Fibroblast of mammary gland (primary cell): ENCODE results near the gene STIM1.

ENCODE experiments used
- DNase-seq: peaks from one replicate; pipeline ENCODE4 v3.0.0-alpha.2; 2010; ENCODE audit warnings: low read depth
- H3K4me3 ChIP-seq: 2 replicates; pipeline ENCODE4 v1.5.1; 2011; ENCODE audit warnings: low read depth, mild to moderate bottlenecking, low read length, moderate library complexity; ENCODE audit not compliant: control insufficient read depth
- CTCF ChIP-seq: conservative IDR thresholded peaks from 2 replicates; pipeline ENCODE4 v1.5.1; 2011; ENCODE audit warnings: low read depth, low read length, inconsistent platforms; ENCODE audit not compliant: control insufficient read depth, insufficient read depth

The STIM1 gene

GRCh38 chr11:4094348-4095291, 239.2 kb downstream of the STIM1 start, which contains the start of gene RRM1:
TSS of gene RRM1 (plus strand) at chr11:4094799. CDS start at chr11:4095013, 214 bp downstream.
- no peak for TF ChIP-seq CTCF
- peak within 1 kb of the TSS; percentile 89 for H3K4me3 ChIP-seq
- peak; percentile 96 for DNase-seq

- DNase-seq, result peak; percentile 71
- TF ChIP-seq CTCF, result no peak
- H3K4me3 ChIP-seq, result peak overlapping the region; percentile 89
Measured at GRCh38 chr11:4095509-4096230, 240.2 kb downstream of the STIM1 start.

GRCh38 chr11:4098026-4098621, 242.7 kb downstream of the STIM1 start:
- no peak for TF ChIP-seq CTCF
- DNase-seq, result no peak

GRCh38 chr11:4102711-4103110, 247.2 kb downstream of the STIM1 start:
- no peak for TF ChIP-seq CTCF
- DNase-seq, result no peak
- no peak overlapping the region for H3K4me3 ChIP-seq

More at GRCh38 chr11:4098026-4098621, 242.7 kb downstream of the STIM1 start:
- H3K4me3 ChIP-seq, result no peak overlapping the region

- DNase-seq, result no peak
- TF ChIP-seq CTCF, result no peak
- no peak overlapping the region for H3K4me3 ChIP-seq
Measured at GRCh38 chr11:4103269-4103668, 247.8 kb downstream of the STIM1 start.

- no peak for TF ChIP-seq CTCF
- no peak overlapping the region for H3K4me3 ChIP-seq
- no peak for DNase-seq
Measured at GRCh38 chr11:4105916-4106315, 250.5 kb downstream of the STIM1 start.
